Measurements from ENCODE around the gene ZNF366. TPM values are rescaled to one million over a fixed set of nuclear protein-coding genes. Genes with fewer than 3 reads are reported as not detected.

Gene ZNF366
- total RNA-seq, 1 experiment from 2014 or later = not detected

GRCh38 chr5:72522607-72523006, 15.4 kb upstream of the ZNF366 start:
- Histone ChIP-seq H2AFZ (ENCODE audit: low read depth, low read length, poor library complexity, severe bottlenecking) (no peak overlapping the region), H3K79me2 (ENCODE audit: insufficient read depth, low read length) (no peaks in the 10 kb centered on the region), H3K9me3 (ENCODE audit: control insufficient read depth in 1 of 2, insufficient read depth in 1 of 2, low read depth in 1 of 2, low read length in 2 of 2) (no peaks in the 10 kb centered on the region), H3K27ac (ENCODE audit: low read depth, low read length) (no peak overlapping the region), H3K4me1 (ENCODE audit: control insufficient read depth in 1 of 2, insufficient read depth in 2 of 2, low read length in 2 of 2) (no peaks in the 10 kb centered on the region), H3K27me3 (ENCODE audit: insufficient read depth, low read length) (no peaks in the 10 kb centered on the region), H3K9me2 (ENCODE audit: insufficient read depth) (no peaks in the 10 kb centered on the region), H3K9ac (ENCODE audit: low read length) (no peak overlapping the region), H4K20me1 (ENCODE audit: insufficient read depth) (no peaks in the 10 kb centered on the region; the same call in 1 of the 2 replicates), H3K4me3 (replicated peaks in 1 of 2; ENCODE audit: low read depth in 1 of 2, low read length in 2 of 2) (no peak overlapping the region), H3K4me2 (ENCODE audit: low read length) (no peak overlapping the region), H3K36me3 (ENCODE audit: control insufficient read depth in 1 of 2, insufficient read depth in 2 of 2, low read length in 2 of 2) (no peaks in the 10 kb centered on the region)
- DNase-seq (ENCODE audit: low read depth, low spot score) (no peak), ATAC-seq (no peak)
- ChIA-PET RAD21 (ENCODE audit: low non-redundant PET in 1 of 2, low total read pairs in 2 of 2, uncharacterized antibody in 2 of 2, unreplicated experiment in 2 of 2) (no interaction called here), POLR2A (no interaction called here), CTCF (no interaction called here)
- no peak for TF ChIP-seq REST (IDR thresholded peaks at IDR 0.05; ENCODE audit: low read depth)
- TF ChIP-seq EZH2phosphoT487 (IDR thresholded peaks at IDR 0.05; ENCODE audit: borderline replicate concordance) = no peak
- no peak for TF ChIP-seq JUND (IDR thresholded peaks at IDR 0.05)
- no peak for TF ChIP-seq FOSL1 (IDR thresholded peaks at IDR 0.05; ENCODE audit: low read depth)
- no peak for TF ChIP-seq SP1 (IDR thresholded peaks at IDR 0.05; ENCODE audit: low read depth)
- TF ChIP-seq CTCF (IDR thresholded peaks at IDR 0.05 in 2 of 3, conservative IDR thresholded peaks at IDR 0.05 in 1 of 3; ENCODE audit: borderline replicate concordance in 1 of 3, insufficient read depth in 1 of 3, low read depth in 2 of 3, low read length in 2 of 3) = no peak
- no peak for TF ChIP-seq POLR2AphosphoS5 (IDR thresholded peaks at IDR 0.05; ENCODE audit: low read depth, low read length)
- intact Hi-C loops (cut with micrococcal nuclease) = no loop called here
- no TSS peak for BruUV-seq (replicated peaks)
